Right cardiac atrium (tissue), 5 donors: ENCODE results near the gene ZNF749. TPM values are rescaled to one million over a fixed set of nuclear protein-coding genes. Genes with fewer than 3 reads are reported as not detected.

ENCODE experiments used
- ATAC-seq, 2 donors: fragments of 200-7000 bp; cut with Tn5 transposase; one replicate each; pipeline versions ENCODE4 v1.8.0 to v1.9.1; 2020; ENCODE audit warnings: moderate library complexity in 2 of 2, mild to moderate bottlenecking in 1 of 2
- DNase-seq, 3 donors: peaks; one replicate each; pipeline ENCODE4 v3.0.0-alpha.2; 2020
- H3K27ac ChIP-seq: one replicate; pipeline ENCODE4 v1.5.1; 2013; ENCODE audit warnings: mild to moderate bottlenecking, low read length, control low read depth, moderate library complexity
- H3K27me3 ChIP-seq: one replicate; pipeline ENCODE4 v1.6.1; 2013; ENCODE audit not compliant: control insufficient read depth, insufficient read depth
- H3K4me1 ChIP-seq: one replicate; pipeline ENCODE4 v1.6.1; 2013; ENCODE audit warnings: low read length; ENCODE audit not compliant: control insufficient read depth, insufficient read depth
- H3K4me3 ChIP-seq: one replicate; pipeline ENCODE4 v1.5.1; 2013; ENCODE audit warnings: low read length, control low read depth
- H3K9me3 ChIP-seq: one replicate; pipeline ENCODE4 v1.6.1; 2013; ENCODE audit warnings: low read length; ENCODE audit not compliant: control insufficient read depth
- WGBS: extraction: QIAGEN DNeasy Blood & Tissue Kit; methylation state at CpG from one replicate; pipeline ENCODE4 v1.1.7; 2013; 5-methylcytosine and 5-hydroxymethylcytosine counted together
- intact Hi-C, 4 donors: fragments of 100-400 bp; cut with DNase I; formaldehyde crosslinking; loops; one replicate each; pipeline versions ENCODE4 v1.11.0 to v1.14.0; 2022 to 2023
- polyA plus RNA-seq: library from polyadenylated mRNA; stranded (reverse); fragments of 200-250 nt; gene quantifications from one replicate; pipeline ENCODE4 v1.2.3, GENCODE V29; 2013
- total RNA-seq, 4 donors: library from RNA; stranded (reverse); fragmentation: NEBNext Ultra II Directional; extraction: Animal tissue kit (Norgen Biotek cat#: 25700); gene quantifications; one replicate each; pipeline ENCODE4 v1.2.1, GENCODE V29; 2021
- donor health status: healthy with polysubstance abuse.
- donor health status: DM: no; HTN: yes; CAD: no.
- donor health status: DM: no; HTN: no; CAD: no.
- donor health status: DM: no; HTN: yes; CAD: no; lungs with severe emphysema.
- donor health status: DM: yes; HTN: yes; CAD: no.

Gene ZNF749
- total and polyA plus RNA-seq, 5 donors, result 1.9 to 5.4 (median 2.9) TPM

DNA sequence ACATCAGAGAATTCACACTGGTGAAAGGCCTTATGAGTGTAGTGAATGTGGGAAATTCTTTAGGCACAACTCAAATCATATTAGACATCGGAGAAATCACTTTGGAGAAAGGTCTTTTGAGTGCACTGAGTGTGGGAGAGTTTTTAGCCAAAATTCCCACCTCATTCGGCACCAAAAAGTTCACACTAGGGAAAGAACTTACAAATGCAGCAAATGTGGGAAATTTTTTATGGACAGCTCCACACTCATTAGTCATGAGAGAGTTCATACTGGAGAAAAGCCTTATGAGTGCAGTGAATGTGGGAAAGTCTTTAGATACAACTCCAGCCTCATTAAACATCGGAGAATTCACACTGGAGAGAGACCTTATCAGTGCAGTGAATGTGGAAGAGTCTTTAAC, 14.1 kb upstream of the ZNF749 start:
- peaks cover 3% of the 10 kb centered on the region for H3K9me3 ChIP-seq
- intact Hi-C loops, result no loop called here
- H3K27ac ChIP-seq, result no peak overlapping the region
- ATAC-seq (no peak), DNase-seq (no peak)
- no peaks in the 10 kb centered on the region for H3K4me1 ChIP-seq
- WGBS, result 97% methylated on average over 3 of the region's 3 CpGs
- H3K27me3 ChIP-seq, result no peaks in the 10 kb centered on the region
- H3K4me3 ChIP-seq, result no peak overlapping the region

DNA sequence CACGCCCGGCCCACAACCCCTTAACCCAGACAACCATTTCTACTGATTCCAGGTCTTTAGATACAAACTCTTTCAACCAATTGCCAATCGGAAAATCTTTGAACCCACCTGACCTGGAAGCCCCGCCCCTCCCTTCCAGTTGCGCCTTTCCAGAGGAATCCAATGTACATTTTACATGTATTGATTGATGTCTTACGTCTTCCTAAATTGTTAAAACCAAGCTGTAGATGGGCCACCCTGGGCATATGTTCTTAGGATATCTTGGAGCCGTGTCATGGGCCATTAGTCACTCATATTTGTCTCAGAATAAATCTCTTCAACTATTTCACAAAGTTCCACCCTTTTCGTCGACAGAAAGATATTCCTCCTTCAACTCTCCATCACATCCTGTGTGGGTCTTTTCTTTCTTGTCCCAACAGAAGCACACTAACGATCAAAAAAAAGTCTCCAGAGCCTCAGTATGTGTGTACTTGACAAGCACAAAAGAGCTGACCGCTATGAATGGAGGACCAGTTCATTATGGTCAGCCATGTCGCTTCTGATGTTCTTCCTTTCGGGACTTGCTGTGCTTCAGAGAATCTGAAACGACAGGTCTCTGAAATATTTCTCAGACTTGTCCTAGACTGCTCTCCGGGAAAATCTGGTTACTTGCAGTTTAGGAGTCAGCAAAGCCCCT, 601 bp upstream of the ZNF749 start:
- peak in 1 of 3 donors; percentile 41 for DNase-seq
- no peaks in the 10 kb centered on the region for H3K27me3 ChIP-seq
- peaks cover 9% of the 10 kb centered on the region for H3K4me1 ChIP-seq
- no peaks in the 10 kb centered on the region for H3K9me3 ChIP-seq
- 23% methylated on average over 15 of the region's 15 CpGs for WGBS
- no peak overlapping the region for H3K27ac ChIP-seq
- peak overlapping the region; percentile 75 for H3K4me3 ChIP-seq
- ATAC-seq, result peak in 1 of 2 donors; percentile 14
- intact Hi-C loops, result no loop called here

DNA sequence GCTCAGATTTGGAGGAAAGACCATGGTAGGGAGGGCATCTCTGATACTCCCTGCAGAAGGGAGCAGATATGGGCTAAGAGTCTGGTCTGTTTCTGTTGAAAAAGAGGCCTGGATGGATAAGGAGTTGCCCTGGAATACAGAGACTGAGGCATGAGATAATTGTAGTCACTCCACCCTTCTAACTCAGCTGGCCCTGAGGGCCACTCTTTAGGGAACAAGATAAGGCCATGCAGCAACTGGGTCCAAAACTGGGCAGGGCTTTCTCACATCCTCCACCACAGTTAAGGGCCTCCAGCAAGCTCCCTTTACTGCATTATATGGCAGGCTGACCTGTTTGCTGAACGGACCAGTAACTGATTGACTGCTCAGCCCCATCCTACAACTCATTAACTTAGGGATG, 1.3 kb downstream of the ZNF749 start:
- H3K9me3 ChIP-seq, result no peaks in the 10 kb centered on the region

DNA sequence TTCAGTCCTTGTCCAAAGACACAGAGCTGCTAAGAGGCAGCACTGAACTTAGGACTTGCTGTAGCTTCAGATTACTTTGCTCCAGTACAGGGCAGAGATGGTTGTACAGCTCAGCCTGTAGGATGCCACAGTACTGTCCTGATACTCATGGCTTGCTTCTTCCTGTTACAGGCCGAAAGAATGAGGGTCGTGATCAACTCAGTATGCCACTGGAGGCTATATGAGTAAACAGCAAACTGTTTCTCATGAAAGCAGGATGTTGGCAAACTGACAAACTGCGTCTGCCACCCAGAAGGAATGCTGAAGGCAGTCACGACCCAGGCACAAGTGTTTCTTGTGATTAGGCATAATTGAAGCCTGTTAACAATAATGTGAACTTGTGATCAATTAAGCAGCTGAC, 2.8 kb downstream of the ZNF749 start:
- 59% methylated on average over 4 of the region's 4 CpGs for WGBS
- DNase-seq (no peak), ATAC-seq (no peak)
- Histone ChIP-seq H3K4me3 (no peak overlapping the region), H3K4me1 (peaks cover 9% of the 10 kb centered on the region), H3K27ac (no peak overlapping the region), H3K27me3 (no peaks in the 10 kb centered on the region), H3K9me3 (no peaks in the 10 kb centered on the region)
- intact Hi-C loops, result no loop called here

More for the DNA sequence above, 1.3 kb downstream of the ZNF749 start:
- WGBS, result 77% methylated on average over 1 of the region's 1 CpG
- H3K4me1 ChIP-seq, result peaks cover 9% of the 10 kb centered on the region
- H3K27me3 ChIP-seq, result no peaks in the 10 kb centered on the region
- no peak for DNase-seq
- ATAC-seq, result no peak
- no peak overlapping the region for H3K4me3 ChIP-seq
- intact Hi-C loops, result no loop called here
- no peak overlapping the region for H3K27ac ChIP-seq

DNA sequence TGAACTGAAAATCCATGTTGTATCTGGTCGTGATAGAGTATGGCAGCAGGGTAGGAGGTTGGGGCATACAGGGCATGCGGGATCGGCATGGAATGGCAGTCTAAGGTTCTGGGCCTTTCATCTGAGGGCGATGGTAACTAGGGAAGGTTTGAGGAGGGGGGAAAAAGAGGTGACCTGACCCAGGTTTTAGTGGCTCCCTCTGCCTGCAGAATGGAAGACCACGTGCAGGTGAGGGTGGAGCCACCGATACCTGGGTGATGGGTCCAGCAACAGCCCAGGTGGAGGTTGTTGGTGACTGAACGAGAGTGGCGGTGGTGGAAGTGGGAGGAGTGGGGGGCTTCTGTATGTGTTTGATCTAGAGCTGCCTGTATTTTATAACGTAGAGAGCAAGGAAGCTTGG, 3.8 kb downstream of the ZNF749 start:
- 84% methylated on average over 9 of the region's 9 CpGs for WGBS
- intact Hi-C loops, result no loop called here
- H3K4me1 ChIP-seq, result peaks cover 9% of the 10 kb centered on the region
- DNase-seq (no peak), ATAC-seq (no peak)
- H3K27ac ChIP-seq, result no peak overlapping the region
- H3K4me3 ChIP-seq, result no peak overlapping the region
- no peaks in the 10 kb centered on the region for H3K27me3 ChIP-seq
- no peaks in the 10 kb centered on the region for H3K9me3 ChIP-seq

DNA sequence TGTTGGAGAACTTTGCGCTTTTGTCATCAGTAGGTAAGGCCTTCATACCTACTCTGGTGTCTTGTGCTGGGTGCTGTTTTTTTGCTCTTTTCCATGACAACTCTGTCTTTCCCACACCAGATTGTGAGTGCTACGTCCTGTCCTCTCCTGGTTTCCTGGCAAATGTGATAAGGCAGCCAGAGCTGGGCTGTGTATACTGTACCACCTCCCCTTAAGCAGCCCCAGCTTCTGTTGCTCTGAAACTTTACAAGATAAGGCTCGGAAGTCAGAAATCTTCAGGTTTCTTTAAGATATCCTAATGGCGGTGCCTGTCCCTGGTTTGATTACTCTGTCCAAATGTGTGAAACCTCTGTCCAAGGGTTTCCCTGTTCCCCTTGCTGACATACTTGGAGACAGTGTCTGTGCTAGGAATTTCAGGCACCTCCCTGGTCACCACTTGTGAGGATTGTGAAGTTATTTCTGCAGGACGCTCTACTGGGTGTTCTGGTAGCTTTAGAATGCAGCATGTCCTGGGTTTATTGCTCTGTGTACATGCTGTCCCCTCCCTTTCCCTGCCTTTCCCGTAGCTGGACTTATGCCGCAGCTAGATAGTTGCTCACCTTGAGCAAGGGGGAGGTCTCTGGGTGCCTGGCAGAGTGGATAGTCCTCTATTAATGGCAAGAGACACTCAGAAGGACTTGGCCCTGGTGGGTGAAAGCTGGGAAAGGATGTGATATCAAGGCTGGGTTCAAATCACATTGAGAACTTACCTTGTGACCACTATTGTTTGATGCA, 7.0 kb downstream of the ZNF749 start:
- H3K9me3 ChIP-seq, result no peaks in the 10 kb centered on the region
- H3K4me3 ChIP-seq, result no peak overlapping the region
- DNase-seq (no peak), ATAC-seq (peak in 1 of 2 donors; percentile 59)
- intact Hi-C loops, result no loop called here
- 62% methylated on average over 7 of the region's 7 CpGs for WGBS
- H3K4me1 ChIP-seq, result no peaks in the 10 kb centered on the region
- no peaks in the 10 kb centered on the region for H3K27me3 ChIP-seq
- no peak overlapping the region for H3K27ac ChIP-seq

DNA sequence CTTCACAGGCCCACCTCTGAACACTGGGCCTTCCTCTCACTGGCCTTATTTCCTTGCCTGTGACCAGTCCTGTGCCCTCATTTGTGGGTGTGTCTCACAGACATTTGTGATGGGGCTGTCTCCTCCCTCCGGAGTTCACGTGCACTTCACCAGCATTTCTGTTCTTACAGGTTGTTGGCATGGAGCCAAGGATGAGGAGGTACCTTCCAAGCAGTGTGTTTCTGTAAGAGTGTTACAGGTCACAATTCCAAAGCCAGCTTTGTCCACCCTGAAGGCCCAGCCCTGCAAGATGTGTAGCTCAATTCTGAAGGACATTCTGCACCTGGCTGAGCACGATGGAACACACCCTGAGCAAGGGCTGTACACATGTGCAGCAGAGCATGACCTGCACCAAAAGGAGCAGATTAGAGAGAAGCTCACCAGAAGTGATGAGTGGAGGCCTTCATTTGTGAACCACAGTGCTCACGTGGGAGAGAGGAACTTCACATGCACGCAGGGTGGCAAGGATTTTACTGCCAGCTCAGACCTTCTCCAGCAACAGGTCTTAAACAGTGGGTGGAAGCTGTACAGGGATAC, 8.1 kb downstream of the ZNF749 start:
- H3K9me3 ChIP-seq, result no peaks in the 10 kb centered on the region
- WGBS, result 71% methylated on average over 5 of the region's 5 CpGs
- H3K27ac ChIP-seq, result no peak overlapping the region

DNA sequence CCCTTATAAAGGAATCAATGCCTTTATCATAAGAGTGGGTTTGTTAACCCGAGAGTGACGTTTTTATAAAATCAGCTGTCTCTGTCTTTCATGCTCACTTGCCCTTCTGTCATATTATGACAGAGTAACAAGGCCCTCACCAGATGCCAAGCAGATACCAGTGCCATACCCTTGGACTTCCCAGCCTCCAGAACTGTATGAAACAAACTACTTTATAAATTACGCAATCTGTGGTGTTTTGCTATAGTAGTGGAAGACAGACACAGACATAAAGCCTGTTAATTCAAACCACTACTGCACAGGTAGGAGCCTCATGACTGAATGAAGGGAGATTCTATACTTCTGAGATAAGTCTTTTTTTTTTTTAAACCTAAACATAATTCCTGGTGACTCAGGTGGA, 17.2 kb downstream of the ZNF749 start:
- no peaks in the 10 kb centered on the region for H3K4me1 ChIP-seq
- intact Hi-C loops, result no loop called here
- DNase-seq, result no peak
- H3K9me3 ChIP-seq, result no peaks in the 10 kb centered on the region
- ATAC-seq, result no peak
- 95% methylated on average over 3 of the region's 3 CpGs for WGBS
- no peak overlapping the region for H3K27ac ChIP-seq
- no peaks in the 10 kb centered on the region for H3K27me3 ChIP-seq
- H3K4me3 ChIP-seq, result no peak overlapping the region

More for the DNA sequence above, 8.1 kb downstream of the ZNF749 start:
- Histone ChIP-seq H3K4me1 (no peaks in the 10 kb centered on the region), H3K4me3 (no peak overlapping the region), H3K27me3 (no peaks in the 10 kb centered on the region)
- intact Hi-C loops, result no loop called here
- ATAC-seq, result no peak
- DNase-seq, result no peak

DNA sequence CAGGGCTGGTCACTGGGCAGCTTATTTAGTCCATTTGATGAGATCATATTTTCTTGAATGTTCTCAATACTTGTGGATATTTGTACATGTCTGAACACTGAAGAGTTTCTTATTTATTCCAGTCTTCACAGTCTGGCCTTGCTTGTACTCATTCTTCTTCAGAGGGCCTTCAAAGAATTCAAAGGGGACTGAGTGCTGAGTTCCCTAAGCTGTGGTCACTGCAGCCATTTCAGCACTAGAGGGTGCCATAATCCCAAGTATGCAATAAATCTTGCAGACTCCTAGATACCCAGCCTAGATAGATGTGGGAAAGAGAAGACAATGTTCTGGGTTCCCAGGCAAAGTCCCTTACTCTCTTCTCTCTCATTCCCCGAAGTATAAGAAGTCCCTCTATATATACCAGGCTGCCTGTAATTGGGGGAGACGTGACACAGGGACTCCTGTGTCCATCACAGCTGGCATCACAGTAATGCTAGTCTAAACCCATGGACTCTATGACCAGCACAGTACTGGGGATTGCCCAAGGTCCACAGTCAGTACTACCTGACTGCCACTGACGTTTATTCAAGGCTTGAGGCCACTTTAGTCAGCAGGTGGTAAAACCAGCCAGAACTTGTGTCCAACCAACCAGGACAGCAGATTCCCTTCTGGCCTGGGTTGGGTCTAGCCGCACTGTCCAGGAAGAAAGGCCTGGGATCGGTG, 30.7 kb downstream of the ZNF749 start:
- Histone ChIP-seq H3K27ac (peak overlapping the region; percentile 12), H3K9me3 (peaks cover 2% of the 10 kb centered on the region), H3K4me1 (no peaks in the 10 kb centered on the region), H3K4me3 (no peak overlapping the region), H3K27me3 (no peaks in the 10 kb centered on the region)
- DNase-seq, result no peak
- peak; percentile 44 to 45 for ATAC-seq
- WGBS, result 81% methylated on average over 5 of the region's 5 CpGs
- intact Hi-C loops, result no loop called here

DNA sequence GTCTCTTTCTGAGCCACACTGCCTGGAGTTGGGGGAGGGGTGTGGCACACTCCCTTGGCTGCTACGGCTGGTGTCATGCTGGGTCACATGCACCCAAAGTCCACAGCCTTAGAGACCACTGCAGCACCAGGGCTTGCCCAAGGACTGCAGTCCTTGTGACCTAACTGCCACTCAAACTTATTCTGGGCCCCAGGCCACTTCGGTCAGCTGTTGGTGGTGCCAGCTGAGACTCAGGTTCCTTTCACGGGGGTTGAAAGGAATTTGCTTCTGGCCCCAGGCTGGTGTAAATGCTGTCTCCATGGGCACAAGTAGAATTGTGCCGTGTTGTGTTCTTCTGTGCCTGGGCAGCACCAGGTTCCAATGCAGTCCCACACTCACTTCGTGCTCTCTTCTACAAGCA, 31.4 kb downstream of the ZNF749 start:
- 76% methylated on average over 5 of the region's 5 CpGs for WGBS
- Histone ChIP-seq H3K27me3 (no peaks in the 10 kb centered on the region), H3K27ac (peak overlapping the region; percentile 12), H3K4me3 (no peak overlapping the region), H3K9me3 (peaks cover 2% of the 10 kb centered on the region), H3K4me1 (no peaks in the 10 kb centered on the region)
- intact Hi-C loops, result no loop called here
- DNase-seq, result peak in 1 of 3 donors; percentile 34
- peak; percentile 66 to 75 for ATAC-seq

DNA sequence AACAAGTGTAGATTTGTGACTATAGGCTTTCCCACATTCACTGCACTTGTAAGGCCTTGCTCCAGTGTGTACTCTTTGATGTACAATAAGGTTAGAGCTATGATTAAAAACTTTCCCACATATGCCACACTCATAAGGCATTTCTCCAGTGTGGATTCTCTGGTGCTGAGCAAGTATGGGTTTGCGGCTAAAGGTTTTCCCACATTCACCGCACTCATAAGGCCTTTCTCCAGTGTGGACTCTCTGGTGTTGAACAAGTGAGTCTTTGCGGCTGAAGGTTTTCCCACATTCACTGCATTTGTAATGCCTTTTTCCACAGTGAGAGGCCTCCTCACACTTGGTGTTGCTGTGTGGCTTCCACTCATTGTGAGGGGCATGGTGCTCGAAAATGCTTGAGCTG, 38.5 kb downstream of the ZNF749 start:
- H3K27ac ChIP-seq, result no peak overlapping the region
- peaks cover 3% of the 10 kb centered on the region for H3K4me1 ChIP-seq
- ATAC-seq, result no peak
- H3K27me3 ChIP-seq, result no peaks in the 10 kb centered on the region
- intact Hi-C loops, result no loop called here
- no peak overlapping the region for H3K4me3 ChIP-seq
- no peak for DNase-seq
- peaks cover 30% of the 10 kb centered on the region for H3K9me3 ChIP-seq
- 98% methylated on average over 4 of the region's 4 CpGs for WGBS
